GM10266 (cell line): ENCODE measurements around the gene STX1B.

ENCODE experiments used
- DNase-seq: peaks from one replicate; pipeline ENCODE4 v3.0.0; 2012; ENCODE audit errors: extremely low spot score
- TF ChIP-seq, protein P1 (sequence below): IDR thresholded peaks from 2 replicates; pipeline ENCODE4 v1.5.1; 2012; ENCODE audit warnings: mild to moderate bottlenecking, low read depth; ENCODE audit not compliant: control insufficient read depth, insufficient read depth; ENCODE audit errors: missing control alignments

STX1B gene

DNA sequence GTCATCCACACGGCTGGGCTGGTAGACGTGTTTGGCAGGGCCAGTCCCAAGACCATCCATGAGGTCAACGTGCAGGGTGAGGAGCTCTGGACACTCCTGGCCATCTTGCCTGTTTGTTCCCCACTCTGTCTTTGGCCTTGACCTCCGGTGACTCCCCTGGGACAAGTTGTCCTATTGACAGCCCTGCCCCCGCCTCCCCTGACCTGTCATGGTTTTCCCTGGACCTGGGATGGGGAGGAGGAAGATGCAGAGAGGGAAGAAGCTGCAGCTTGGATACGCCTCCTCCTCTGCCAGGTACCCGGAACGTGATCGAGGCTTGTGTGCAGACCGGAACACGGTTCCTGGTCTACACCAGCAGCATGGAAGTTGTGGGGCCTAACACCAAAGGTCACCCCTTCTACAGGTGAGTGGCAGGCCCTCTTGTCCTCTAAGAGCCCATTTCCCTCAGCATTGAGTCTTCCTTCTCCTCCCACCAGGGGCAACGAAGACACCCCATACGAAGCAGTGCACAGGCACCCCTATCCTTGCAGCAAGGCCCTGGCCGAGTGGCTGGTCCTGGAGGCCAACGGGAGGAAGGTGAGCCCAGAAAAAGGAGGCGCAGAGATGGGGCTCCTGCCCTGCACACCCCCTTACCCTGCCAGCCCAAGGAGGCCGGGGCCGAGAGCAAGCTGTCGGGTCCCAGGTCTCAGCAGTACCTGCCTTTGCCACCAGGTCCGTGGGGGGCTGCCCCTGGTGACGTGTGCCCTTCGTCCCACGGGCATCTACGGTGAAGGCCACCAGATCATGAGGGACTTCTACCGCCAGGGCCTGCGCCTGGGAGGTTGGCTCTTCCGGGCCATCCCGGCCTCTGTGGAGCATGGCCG, 24.1 kb downstream of the STX1B start:
- no peak for DNase-seq
- TF ChIP-seq, protein P1, sequence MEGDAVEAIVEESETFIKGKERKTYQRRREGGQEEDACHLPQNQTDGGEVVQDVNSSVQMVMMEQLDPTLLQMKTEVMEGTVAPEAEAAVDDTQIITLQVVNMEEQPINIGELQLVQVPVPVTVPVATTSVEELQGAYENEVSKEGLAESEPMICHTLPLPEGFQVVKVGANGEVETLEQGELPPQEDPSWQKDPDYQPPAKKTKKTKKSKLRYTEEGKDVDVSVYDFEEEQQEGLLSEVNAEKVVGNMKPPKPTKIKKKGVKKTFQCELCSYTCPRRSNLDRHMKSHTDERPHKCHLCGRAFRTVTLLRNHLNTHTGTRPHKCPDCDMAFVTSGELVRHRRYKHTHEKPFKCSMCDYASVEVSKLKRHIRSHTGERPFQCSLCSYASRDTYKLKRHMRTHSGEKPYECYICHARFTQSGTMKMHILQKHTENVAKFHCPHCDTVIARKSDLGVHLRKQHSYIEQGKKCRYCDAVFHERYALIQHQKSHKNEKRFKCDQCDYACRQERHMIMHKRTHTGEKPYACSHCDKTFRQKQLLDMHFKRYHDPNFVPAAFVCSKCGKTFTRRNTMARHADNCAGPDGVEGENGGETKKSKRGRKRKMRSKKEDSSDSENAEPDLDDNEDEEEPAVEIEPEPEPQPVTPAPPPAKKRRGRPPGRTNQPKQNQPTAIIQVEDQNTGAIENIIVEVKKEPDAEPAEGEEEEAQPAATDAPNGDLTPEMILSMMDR = no peak

DNA sequence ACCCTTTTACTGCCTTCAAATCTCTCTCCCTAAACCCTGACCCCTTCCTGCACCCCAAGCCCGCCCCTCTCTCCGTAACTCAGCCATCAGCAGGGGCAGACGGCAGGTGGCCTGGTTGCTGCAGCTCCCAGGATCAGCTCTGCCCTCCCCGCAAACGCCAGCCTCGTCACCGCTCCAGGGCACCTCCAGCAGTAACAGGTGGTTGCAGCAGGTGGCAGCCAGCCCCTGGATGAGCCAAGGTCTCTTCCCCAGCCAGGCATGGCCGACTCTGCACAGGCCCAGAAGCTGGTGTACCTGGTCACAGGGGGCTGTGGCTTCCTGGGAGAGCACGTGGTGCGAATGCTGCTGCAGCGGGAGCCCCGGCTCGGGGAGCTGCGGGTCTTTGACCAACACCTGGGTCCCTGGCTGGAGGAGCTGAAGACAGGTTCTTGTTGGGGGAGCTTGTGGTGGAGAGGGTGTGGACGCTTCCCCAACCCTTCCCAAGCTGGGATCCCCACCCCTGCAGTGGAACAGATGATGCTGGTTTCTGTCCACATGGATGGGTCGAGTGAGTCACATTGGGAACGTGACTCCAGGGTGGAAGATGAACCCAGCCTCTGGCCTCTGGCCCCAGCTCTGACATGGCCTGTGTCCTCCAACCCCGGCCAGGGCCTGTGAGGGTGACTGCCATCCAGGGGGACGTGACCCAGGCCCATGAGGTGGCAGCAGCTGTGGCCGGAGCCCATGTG, 24.9 kb downstream of the STX1B start:
- no peak for DNase-seq
- TF ChIP-seq, protein P1 = no peak

DNA sequence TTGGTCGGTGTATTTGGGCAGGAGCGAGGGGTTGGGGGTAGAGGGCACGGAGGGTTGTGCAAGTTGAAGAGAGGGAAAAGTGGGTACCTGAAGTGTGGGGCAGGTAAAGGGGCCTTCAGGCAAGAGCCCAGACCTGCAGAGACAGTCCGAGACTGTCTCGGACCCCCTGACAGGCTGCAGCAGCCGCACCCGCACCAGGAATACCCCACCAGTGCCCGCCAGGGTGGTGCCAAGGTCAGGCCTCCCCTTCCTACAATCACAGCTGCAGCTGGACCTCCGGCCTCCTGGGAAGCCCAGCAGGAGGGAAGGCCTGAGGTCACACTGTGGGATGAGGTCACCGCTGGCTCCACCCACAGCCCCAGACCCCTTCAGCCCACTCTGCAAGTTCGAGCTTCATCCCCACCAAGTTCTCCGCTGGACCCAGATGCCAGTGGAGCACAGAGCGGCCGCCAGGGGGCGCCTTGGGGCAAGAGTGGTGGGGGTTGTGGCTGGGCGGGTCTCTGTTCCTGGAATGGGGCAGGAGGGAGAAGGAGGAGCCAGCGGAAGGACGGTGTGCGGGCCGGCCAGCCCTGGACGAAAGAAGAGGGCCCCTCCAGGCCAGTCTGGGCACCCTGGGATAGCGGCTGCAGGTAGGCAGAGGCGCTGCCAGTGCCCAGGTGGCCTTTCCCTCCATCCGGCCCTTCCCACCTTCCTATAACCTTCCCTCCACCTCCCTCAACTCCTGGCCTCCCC, 25.6 kb downstream of the STX1B start, which contains the start of gene HSD3B7:
Gene HSD3B7 (plus strand): TSS at position 539 of the 732 bp plus-strand sequence. CDS start 452 bp downstream, outside the sequence.
- DNase-seq = peak; percentile 93
- TF ChIP-seq, protein P1 = peak; percentile 93

DNA sequence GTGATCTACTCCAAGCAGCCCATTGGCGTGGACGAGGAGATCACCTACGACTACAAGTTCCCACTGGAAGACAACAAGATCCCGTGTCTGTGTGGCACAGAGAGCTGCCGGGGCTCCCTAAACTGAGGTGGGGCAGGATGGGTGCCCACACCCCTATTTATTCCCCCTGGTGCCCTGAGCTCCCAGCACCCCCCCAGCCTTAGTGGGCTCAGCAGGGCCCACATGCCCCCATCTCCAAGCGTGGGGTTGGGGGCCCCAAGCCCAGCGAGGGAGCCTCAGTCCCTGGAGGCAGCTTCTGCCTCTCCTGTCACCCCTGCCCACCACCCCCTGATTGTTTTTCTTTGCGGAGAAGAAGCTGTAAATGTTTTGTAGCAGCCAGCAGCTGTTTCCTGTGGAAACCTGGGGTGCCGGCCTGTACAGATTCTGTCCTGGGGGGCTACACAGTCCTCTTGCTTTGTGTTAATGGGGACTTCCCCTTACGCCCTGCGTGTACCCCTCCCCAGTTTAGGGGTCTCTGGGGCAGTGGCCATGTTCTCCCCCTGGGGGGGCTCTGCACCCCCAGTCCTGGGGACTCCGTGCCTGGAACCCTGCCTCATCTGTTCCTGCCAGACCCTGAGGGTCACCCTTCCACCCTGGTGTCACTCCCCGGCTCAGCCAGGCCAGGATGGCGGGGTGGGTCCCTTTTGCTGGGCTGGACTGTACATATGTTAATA, 26.4 kb downstream of the STX1B start:
- TF ChIP-seq, protein P1 = no peak
- DNase-seq = no peak

DNA sequence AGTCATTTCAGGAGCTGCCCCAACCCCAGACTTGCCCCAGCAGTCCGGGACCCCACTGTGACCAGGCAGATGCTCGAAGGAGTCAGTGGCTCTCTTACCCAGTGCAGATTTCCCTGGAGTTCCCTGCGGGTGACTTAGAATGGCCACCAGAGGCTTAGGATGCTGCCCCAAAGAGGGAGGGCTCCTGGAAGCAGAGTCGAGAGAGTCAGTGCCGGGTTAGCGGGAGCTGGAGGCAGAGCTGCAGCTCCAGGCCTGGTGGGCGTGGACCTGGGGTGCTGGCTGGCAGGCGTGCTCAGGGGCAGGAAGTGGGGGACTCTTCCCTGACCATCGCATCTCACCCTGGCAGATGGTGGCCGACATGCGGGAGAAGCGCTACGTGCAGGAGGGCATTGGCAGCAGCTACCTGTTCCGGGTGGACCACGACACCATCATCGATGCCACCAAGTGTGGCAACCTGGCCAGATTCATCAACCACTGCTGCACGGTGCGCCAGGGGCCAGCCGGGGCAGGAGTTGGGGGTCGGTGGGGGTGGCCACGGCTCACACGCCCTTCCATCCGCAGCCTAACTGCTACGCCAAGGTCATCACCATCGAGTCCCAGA, 27.0 kb downstream of the STX1B start:
- TF ChIP-seq, protein P1 = no peak
- DNase-seq = no peak

DNA sequence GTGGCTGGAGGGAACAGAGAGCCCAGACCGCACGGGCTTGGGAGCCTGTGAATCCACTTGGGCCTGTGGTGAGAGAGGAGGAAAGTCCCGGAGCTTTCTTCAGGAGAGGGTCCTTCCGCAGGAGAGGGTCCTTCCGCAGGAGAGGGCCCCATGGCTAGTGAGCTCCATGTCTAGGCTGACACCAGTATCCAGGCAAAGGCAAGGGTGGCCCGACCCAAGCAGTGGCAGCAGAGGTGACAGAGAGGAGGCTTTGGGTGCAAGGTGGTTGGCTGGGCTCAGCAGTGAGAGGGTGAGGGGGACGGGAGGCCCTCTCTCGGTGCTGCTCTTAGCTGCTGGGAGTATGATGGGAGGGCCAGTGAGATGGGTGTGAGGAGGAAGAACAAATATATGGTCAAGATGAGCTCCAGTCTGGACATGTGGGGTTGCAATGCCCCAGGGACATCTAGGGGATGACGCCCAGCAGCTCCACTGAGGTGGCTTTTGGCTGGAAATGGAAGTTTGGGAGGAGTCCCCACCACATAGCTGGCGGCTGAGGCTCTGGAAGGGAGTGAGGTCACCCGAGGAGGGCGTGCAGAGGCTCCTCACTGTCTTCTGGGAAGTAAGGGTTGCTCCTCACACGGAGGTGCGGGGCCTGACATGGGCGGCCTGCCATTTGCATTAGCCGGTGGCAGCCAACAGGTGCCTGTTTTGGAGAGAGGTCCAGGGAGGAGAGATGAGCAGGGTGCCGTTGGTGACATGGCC, 27.7 kb downstream of the STX1B start:
- DNase-seq = no peak

More for the DNA sequence above, 27.7 kb downstream of the STX1B start:
- TF ChIP-seq, protein P1 = no peak
